Esophagus muscularis mucosa (tissue), 4 donors: ENCODE measurements around the gene SUN5. TPM values are rescaled to one million over a fixed set of nuclear protein-coding genes. Genes with fewer than 3 reads are reported as not detected.

Experiments used
- DNase-seq: peaks from one replicate; pipeline ENCODE4 v3.0.0-alpha.2; 2017; ENCODE audit errors: extremely low spot score
- H3K27ac ChIP-seq, 4 donors: fragments of 200-600 bp; sonication (generic); replicated peaks in 1 of 4; 1 replicate in 3 of 4; 2 replicates in 1 of 4; pipeline ENCODE4 v1.5.1; 2016 to 2019; ENCODE audit warnings: mild to moderate bottlenecking in 1 of 4
- H3K27me3 ChIP-seq, 4 donors: fragments of 200-600 bp; sonication (generic); one replicate each; pipeline versions ENCODE4 v1.5.1 to v1.6.0; 2016 to 2019
- H3K36me3 ChIP-seq, 4 donors: fragments of 200-600 bp; sonication (generic); one replicate each; pipeline ENCODE4 v1.5.1; 2016 to 2019
- H3K4me1 ChIP-seq, 4 donors: fragments of 200-600 bp; sonication (generic); one replicate each; pipeline ENCODE4 v1.5.1; 2016 to 2019
- H3K4me3 ChIP-seq, 4 donors: fragments of 200-600 bp; sonication (generic); 1 replicate in 2 of 4; 2 replicates in 2 of 4; pipeline ENCODE4 v1.5.1; 2016 to 2019; ENCODE audit warnings: mild to moderate bottlenecking in 4 of 4, moderate library complexity in 1 of 4
- H3K9me3 ChIP-seq, 4 donors: fragments of 200-600 bp; sonication (generic); 1 replicate in 3 of 4; 2 replicates in 1 of 4; pipeline ENCODE4 v1.5.1; 2016 to 2019
- EP300 ChIP-seq: sonication (generic); formaldehyde crosslinking; IDR thresholded peaks from one replicate; pipeline ENCODE4 v1.6.1; 2017; ENCODE audit warnings: antibody characterized with exemption
- POLR2A ChIP-seq: fragments of 450-650 bp; IDR thresholded peaks from one replicate; pipeline ENCODE4 v1.6.1; 2017; ENCODE audit warnings: antibody characterized with exemption, moderate library complexity, mild to moderate bottlenecking, low read depth
- POLR2AphosphoS5 ChIP-seq, 2 donors: sonication (generic); formaldehyde crosslinking; IDR thresholded peaks; one replicate each; pipeline ENCODE4 v1.6.1; 2017; ENCODE audit warnings: antibody characterized with exemption in 2 of 2
- WGBS: methylation state at CpG from one replicate; pipeline ENCODE4 v1.1.5; 2018; 5-methylcytosine and 5-hydroxymethylcytosine counted together
- intact Hi-C: fragments of 100-400 bp; cut with DNase I; formaldehyde crosslinking; loops from one replicate; pipeline ENCODE4 v1.15.1; 2023
- total RNA-seq, 4 donors: library from RNA; depleted of rRNA; stranded (reverse); fragments of >200 nt; gene quantifications; one replicate each; pipeline versions ENCODE4 v1.1.0 to v1.2.1, GENCODE V29; 2016
- TF ChIP-seq, protein P1 (sequence below), 3 experiments: fragments of 200-600 bp in 2 of 3; fragments of 450-650 bp in 1 of 3; sonication (generic) in 2 of 3; IDR thresholded peaks; one replicate each; pipeline ENCODE4 v1.5.1; 2017 to 2019; ENCODE audit warnings: antibody characterized with exemption in 3 of 3, mild to moderate bottlenecking in 2 of 3, moderate library complexity in 1 of 3

The SUN5 gene
- total RNA-seq, 4 donors from 2014 or later = not detected

DNA sequence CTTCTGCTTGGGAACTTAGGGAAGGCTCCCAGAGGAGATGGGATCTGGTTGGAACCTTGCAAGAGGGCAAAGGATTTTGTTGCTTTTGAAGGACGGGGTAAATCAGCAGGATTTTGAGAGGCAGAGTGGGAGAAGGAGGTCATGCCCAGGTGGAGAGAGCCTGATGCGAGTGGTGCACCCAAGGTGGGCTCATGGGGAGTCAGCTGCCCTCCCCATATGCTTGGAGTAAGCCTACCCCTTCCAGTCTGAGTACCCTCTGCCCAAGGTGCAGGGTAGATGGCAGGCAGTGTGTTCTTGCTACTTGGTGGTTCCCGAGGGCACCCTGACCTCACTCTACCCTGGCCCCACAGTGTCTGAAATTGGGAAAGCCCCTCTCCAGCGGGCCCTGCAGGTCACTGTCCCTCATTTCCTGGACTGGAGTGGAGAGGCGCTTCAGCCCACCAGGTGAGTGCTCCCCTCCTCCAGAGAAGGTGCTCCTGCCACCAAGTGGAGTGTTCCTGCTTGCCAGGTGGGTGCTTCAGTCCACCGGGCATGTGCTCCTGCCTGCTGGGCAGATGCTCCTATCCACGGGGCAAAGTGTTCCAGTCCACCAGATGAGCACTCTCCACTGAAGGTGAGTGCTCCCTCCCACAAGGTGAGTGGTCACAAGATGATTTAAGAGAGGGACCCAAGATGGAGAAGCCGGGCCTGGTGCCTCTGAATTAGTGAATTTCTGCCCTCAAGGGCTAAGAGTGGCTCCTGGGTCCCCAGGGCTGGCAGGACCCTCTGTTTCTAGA, 6.6 kb upstream of the SUN5 start:
- Histone ChIP-seq H3K27ac (no peak overlapping the region), H3K27me3 (peaks cover 0 to 49% (median 0%) of the 10 kb centered on the region in 4 donors), H3K36me3 (no peaks in the 10 kb centered on the region), H3K4me1 (no peaks in the 10 kb centered on the region), H3K9me3 (no peaks in the 10 kb centered on the region), H3K4me3 (no peak overlapping the region)
- WGBS = 86% methylated on average over 3 of the region's 8 CpGs
- intact Hi-C loops = no loop called here
- DNase-seq = no peak
- TF ChIP-seq POLR2A (no peak), EP300 (no peak), POLR2AphosphoS5 (IDR thresholded peaks at IDR 0.05) (no peak)
- TF ChIP-seq, protein P1, sequence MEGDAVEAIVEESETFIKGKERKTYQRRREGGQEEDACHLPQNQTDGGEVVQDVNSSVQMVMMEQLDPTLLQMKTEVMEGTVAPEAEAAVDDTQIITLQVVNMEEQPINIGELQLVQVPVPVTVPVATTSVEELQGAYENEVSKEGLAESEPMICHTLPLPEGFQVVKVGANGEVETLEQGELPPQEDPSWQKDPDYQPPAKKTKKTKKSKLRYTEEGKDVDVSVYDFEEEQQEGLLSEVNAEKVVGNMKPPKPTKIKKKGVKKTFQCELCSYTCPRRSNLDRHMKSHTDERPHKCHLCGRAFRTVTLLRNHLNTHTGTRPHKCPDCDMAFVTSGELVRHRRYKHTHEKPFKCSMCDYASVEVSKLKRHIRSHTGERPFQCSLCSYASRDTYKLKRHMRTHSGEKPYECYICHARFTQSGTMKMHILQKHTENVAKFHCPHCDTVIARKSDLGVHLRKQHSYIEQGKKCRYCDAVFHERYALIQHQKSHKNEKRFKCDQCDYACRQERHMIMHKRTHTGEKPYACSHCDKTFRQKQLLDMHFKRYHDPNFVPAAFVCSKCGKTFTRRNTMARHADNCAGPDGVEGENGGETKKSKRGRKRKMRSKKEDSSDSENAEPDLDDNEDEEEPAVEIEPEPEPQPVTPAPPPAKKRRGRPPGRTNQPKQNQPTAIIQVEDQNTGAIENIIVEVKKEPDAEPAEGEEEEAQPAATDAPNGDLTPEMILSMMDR (IDR thresholded peaks at IDR 0.05) = no peak

DNA sequence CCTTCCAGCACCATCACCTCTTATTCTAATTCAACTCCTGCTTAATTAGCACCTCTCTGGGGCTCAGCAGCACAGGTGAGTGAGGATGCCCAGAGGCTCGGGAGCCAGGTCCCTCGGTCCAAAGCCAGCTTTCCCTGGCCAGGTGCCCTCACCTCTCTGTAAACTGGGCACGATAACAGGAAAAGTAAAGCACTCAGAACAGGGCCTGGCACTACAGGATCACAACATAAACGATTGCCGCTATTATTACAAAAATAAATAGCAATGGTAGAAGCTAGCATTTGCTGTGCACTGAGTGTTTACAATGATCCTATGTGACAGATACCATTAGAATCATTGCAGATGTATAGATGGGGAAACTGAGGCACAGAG, 5.9 kb upstream of the SUN5 start:
- peaks cover 0 to 7% (median 2%) of the 10 kb centered on the region in 4 donors for H3K9me3 ChIP-seq
- no peaks in the 10 kb centered on the region for H3K4me1 ChIP-seq
- TF ChIP-seq POLR2AphosphoS5 (IDR thresholded peaks at IDR 0.05) = no peak
- no peak for TF ChIP-seq POLR2A
- TF ChIP-seq, protein P1 (IDR thresholded peaks at IDR 0.05) = no peak
- TF ChIP-seq EP300 = no peak
- H3K4me3 ChIP-seq = no peak overlapping the region
- no peak for DNase-seq
- H3K36me3 ChIP-seq = no peaks in the 10 kb centered on the region
- WGBS = 74% methylated on average over 5 of the region's 5 CpGs
- no peak overlapping the region for H3K27ac ChIP-seq
- peaks cover 0 to 43% (median 0%) of the 10 kb centered on the region in 4 donors for H3K27me3 ChIP-seq
- intact Hi-C loops = no loop called here

DNA sequence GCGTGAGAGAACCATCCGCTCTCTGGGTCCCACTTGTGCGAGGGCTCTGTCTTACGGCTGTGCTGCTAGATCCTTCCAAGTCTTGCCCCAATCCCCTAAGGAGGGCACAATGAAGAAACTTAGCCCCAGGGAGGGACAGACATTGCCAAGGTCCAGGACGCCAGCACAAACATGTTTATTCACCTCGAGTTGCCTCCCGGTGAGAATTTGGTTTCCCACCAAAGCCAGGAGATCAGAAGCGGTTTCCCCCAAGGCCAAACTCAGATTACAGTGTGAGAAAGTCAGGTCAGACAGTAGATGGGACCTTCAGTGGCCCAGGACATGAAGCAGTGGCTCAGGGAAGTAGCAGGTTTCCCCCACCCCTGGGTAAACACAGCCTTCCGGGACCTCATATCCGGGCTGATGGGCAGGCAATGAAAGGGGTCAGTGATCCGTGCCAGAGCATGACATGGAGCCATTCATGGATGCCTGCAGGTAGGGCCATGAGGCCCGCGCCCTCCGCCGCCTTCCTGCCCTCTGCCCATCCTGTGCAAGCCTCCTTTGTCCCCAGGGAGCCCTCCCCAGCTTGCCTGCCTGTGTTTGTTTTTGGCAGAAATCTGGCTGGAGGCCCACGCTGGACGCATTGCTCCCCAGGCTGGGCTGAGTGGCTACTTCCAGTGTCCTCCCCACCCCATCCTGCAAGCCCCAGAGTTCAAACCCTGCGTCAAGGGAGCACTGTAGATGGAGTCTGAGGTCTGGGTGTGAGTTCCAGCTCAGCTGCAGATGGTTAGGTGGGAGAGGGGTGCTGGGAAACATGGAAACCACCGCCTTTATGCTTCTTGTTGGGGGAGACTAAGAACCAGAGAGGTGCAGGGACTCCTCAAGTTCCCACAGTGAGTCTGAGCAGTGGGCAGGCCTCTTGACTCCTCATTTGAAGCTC, 5.2 kb upstream of the SUN5 start:
- intact Hi-C loops = no loop called here
- 54% methylated on average over 15 of the region's 19 CpGs for WGBS
- peaks cover 0 to 9% (median 6%) of the 10 kb centered on the region in 4 donors for H3K9me3 ChIP-seq
- TF ChIP-seq EP300 = no peak
- TF ChIP-seq POLR2A = no peak
- TF ChIP-seq, protein P1 (IDR thresholded peaks at IDR 0.05) = no peak
- TF ChIP-seq POLR2AphosphoS5 (IDR thresholded peaks at IDR 0.05) = no peak
- H3K4me3 ChIP-seq = no peak overlapping the region
- H3K27ac ChIP-seq = no peak overlapping the region
- peaks cover 0 to 37% (median 0%) of the 10 kb centered on the region in 4 donors for H3K27me3 ChIP-seq
- H3K36me3 ChIP-seq = no peaks in the 10 kb centered on the region
- no peak for DNase-seq
- H3K4me1 ChIP-seq = no peaks in the 10 kb centered on the region

DNA sequence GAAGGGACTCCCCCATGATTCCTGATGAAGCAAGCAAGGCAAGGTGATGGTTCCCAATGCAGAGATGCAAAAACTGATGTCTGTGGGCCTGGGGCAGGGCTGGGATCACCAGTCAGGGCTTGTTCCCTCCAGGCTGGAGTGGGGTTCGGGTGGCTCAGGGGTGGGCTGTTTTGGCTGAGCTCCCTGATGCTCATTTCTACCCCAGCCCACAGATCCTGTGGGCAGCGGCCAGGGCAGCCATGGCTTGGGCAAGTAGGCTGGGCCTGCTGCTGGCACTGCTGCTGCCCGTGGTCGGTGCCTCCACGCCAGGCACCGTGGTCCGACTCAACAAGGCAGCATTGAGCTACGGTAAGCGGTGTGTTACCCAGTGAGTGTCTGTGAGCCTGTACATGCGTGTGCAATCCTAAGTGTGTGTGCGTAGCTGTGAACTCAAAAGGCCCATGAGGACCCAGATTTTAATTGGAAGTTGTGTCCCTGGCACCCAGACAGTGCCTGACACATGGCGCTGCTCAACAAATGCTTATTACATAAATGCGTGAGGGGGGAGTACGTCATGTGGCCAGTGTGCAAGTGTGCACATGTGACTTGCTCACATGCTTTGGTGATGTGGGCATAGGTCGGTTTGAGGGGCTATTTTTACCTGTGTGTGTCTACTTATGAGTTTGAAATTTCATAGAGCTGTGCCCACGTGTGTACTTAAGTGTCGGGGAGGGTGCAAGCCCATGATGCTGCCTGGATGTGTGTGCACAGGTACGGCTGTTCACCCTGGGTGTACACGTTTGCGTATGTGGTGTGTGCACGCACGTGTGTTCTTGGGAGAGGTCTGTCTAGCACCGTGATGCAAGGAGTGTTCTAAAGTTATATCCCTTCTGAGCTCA, 4.3 kb upstream of the SUN5 start:
- peaks cover 0 to 9% (median 6%) of the 10 kb centered on the region in 4 donors for H3K9me3 ChIP-seq
- whole genome bisulfite sequencing = 84% methylated on average over 22 of the region's 23 CpGs
- H3K36me3 ChIP-seq = no peaks in the 10 kb centered on the region
- no peak for DNase-seq
- no peaks in the 10 kb centered on the region for H3K4me1 ChIP-seq
- H3K4me3 ChIP-seq = no peak overlapping the region
- intact Hi-C loops = no loop called here
- TF ChIP-seq, protein P1 (IDR thresholded peaks at IDR 0.05) = no peak
- no peak for TF ChIP-seq POLR2A
- TF ChIP-seq POLR2AphosphoS5 (IDR thresholded peaks at IDR 0.05) = no peak
- no peak for TF ChIP-seq EP300
- H3K27ac ChIP-seq = no peak overlapping the region
- H3K27me3 ChIP-seq = peaks cover 0 to 28% (median 0%) of the 10 kb centered on the region in 4 donors
